ENCODE data around the gene LIPC. TPM values are rescaled to one million over a fixed set of nuclear protein-coding genes. Genes with fewer than 3 reads are reported as not detected.

LIPC gene
- total RNA-seq, 4 donors from 2014 or later = 0.28 to 0.51 TPM; not detected in 2

DNA sequence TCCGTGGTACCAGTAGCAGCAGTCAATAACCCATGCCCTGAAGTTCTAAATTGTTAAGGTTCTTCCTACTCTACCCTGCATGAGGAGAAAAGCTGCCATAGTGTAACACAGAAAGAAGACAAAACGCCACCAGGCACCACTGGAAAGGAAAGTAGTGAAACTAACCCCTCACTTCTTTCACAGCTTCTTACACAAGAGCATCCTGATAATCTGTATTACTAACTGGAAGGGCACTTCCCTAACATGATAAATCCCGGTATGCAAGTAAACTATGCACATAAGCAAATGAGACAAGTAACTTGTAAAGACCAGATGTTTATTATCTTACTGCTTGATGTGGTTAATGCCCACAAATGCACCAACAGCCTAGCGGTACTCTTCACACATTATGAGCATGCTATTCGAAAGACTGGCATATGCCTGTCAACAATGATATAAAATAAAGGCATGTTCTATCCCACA is 176.4 kb downstream of the LIPC start:
- no peak for DNase-seq
- no peaks in the 10 kb centered on the region for H3K4me1 ChIP-seq
- TF ChIP-seq, protein P1, sequence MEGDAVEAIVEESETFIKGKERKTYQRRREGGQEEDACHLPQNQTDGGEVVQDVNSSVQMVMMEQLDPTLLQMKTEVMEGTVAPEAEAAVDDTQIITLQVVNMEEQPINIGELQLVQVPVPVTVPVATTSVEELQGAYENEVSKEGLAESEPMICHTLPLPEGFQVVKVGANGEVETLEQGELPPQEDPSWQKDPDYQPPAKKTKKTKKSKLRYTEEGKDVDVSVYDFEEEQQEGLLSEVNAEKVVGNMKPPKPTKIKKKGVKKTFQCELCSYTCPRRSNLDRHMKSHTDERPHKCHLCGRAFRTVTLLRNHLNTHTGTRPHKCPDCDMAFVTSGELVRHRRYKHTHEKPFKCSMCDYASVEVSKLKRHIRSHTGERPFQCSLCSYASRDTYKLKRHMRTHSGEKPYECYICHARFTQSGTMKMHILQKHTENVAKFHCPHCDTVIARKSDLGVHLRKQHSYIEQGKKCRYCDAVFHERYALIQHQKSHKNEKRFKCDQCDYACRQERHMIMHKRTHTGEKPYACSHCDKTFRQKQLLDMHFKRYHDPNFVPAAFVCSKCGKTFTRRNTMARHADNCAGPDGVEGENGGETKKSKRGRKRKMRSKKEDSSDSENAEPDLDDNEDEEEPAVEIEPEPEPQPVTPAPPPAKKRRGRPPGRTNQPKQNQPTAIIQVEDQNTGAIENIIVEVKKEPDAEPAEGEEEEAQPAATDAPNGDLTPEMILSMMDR (IDR thresholded peaks at IDR 0.05) = no peak
- no peak for TF ChIP-seq POLR2A (IDR thresholded peaks at IDR 0.05)
- H3K4me3 ChIP-seq = no peak overlapping the region
- no peaks in the 10 kb centered on the region for H3K27me3 ChIP-seq
- intact Hi-C loops (cut with DNase I; ENCODE audit: low total_unique reads) = no loop called here
- no peak overlapping the region for H3K27ac ChIP-seq
- H3K9me3 ChIP-seq = no peaks in the 10 kb centered on the region
- H3K36me3 ChIP-seq = no peaks in the 10 kb centered on the region

GRCh38 chr15:58608711-58609110 is 176.9 kb downstream of the LIPC start:
- H3K27ac ChIP-seq = no peak overlapping the region
- no peaks in the 10 kb centered on the region for H3K4me1 ChIP-seq
- no peaks in the 10 kb centered on the region for H3K9me3 ChIP-seq
- no peak for DNase-seq
- TF ChIP-seq POLR2A (IDR thresholded peaks at IDR 0.05) = no peak
- no peaks in the 10 kb centered on the region for H3K36me3 ChIP-seq
- H3K4me3 ChIP-seq = no peak overlapping the region
- no peaks in the 10 kb centered on the region for H3K27me3 ChIP-seq
- intact Hi-C loops (cut with DNase I; ENCODE audit: low total_unique reads) = no loop called here

DNA sequence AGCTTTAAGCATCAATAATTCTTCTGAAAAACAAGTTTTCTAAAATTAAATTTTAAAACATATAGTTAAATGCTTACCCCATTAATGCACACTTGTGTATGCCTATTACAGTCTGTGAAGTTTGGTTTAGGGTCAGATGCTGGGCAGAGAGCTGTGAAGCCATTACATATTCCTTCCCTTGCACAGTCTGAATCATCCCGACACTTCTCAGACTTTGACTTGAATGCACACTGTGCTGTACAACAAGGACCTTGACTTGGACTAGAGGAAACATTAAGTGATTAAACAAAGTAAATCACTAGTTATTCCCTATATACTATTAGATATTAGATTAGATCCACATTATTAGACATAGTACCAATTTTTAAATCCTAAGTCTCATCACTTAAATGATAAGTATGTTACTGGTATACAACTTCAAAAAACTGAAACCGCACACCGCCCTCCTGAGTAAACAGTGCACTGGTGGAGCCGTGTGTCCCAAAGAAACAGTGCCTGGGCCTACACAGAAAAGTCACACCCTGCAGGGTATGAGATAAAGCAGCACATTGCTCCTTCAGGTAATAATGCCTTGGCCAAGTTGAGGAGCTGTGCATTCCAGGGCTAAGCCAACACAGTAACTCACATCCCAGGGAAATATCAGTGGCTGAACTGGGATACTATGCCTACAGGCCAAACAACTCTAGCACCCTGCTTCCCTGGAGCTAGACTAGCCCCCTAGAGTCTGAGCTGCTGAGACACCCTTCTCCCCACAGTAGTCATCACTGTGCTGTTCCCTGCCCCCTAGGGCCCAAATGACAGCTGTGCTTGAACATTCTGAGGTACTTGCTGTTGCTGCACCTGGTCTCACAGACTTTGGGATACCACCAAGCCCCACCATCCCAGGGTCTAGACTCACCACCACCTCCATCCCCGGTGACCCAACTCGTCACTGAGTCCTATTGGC is 180.2 kb downstream of the LIPC start:
- no peaks in the 10 kb centered on the region for H3K27me3 ChIP-seq
- H3K36me3 ChIP-seq = no peaks in the 10 kb centered on the region
- no peaks in the 10 kb centered on the region for H3K4me1 ChIP-seq
- H3K4me3 ChIP-seq = no peak overlapping the region
- peaks cover 0 to 19% of the 10 kb centered on the region in 2 donors for H3K9me3 ChIP-seq
- intact Hi-C loops (cut with DNase I; ENCODE audit: low total_unique reads) = no loop called here
- TF ChIP-seq POLR2A (IDR thresholded peaks at IDR 0.05) = no peak
- TF ChIP-seq, protein P1 (IDR thresholded peaks at IDR 0.05) = no peak
- no peak overlapping the region for H3K27ac ChIP-seq
- DNase-seq = no peak

GRCh38 chr15:58616171-58616570 is 184.4 kb downstream of the LIPC start:
- no peak overlapping the region for H3K4me3 ChIP-seq

More at GRCh38 chr15:58616171-58616570, 184.4 kb downstream of the LIPC start:
- H3K4me1 ChIP-seq = no peaks in the 10 kb centered on the region
- DNase-seq = no peak
- peaks cover 0 to 19% of the 10 kb centered on the region in 2 donors for H3K9me3 ChIP-seq
- intact Hi-C loops (cut with DNase I; ENCODE audit: low total_unique reads) = no loop called here
- no peaks in the 10 kb centered on the region for H3K36me3 ChIP-seq
- no peak for TF ChIP-seq POLR2A (IDR thresholded peaks at IDR 0.05)
- TF ChIP-seq, protein P1 (IDR thresholded peaks at IDR 0.05) = no peak
- no peaks in the 10 kb centered on the region for H3K27me3 ChIP-seq
- H3K27ac ChIP-seq = no peak overlapping the region

Small RNAs within 50 kb of the gene (small RNA-seq; reads per million reads assigned to genes)
- not detected for gene AC084781.2
